Measurements from ENCODE around the gene JARID2. TPM values are rescaled to one million over a fixed set of nuclear protein-coding genes. Genes with fewer than 3 reads are reported as not detected.

The JARID2 gene
- total RNA-seq, 2 experiments from 2014 or later = 19.0 to 19.5 TPM

DNA sequence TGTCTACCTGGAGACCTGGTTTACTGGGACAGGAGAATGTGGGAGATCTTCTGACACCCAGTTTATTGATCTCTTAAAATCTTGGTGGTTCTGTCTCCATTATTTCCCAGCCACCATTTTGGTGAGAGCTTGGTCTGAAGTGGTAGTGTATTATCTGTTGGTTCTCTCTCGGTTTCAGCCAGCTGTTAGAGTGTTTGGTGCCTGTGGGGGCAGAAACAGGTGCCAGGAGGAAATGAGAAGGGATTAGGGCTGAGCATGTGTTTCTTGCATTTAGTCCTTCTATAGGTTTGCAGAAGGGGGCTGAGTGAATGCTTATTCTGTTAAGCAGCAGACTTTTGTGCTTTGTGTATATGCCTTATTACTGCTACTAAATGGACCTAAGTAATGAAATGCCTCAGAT, 9.6 kb downstream of the JARID2 start:
- intact Hi-C loops (cut with micrococcal nuclease; ENCODE audit: unreplicated experiment) = loop anchor here (1.0 to 2.0 kb wide), 2 partner anchors 11 to 185 kb away; no protein-coding TSS in a partner anchor
- Histone ChIP-seq H3K36me3 (ENCODE audit: insufficient read depth, low read length) (peaks cover 5% of the 10 kb centered on the region; the same call in 1 of the 2 replicates), H3K4me3 (ENCODE audit: low read depth, low read length, poor library complexity, severe bottlenecking) (peak overlapping the region; percentile 52), H3K27ac (ENCODE audit: low read depth, low read length, poor library complexity, severe bottlenecking) (peak overlapping the region; percentile 92), H4K20me1 (ENCODE audit: insufficient read depth, low read length) (peaks cover 38% of the 10 kb centered on the region), H3K9me2 (ENCODE audit: insufficient read depth, low read length) (no peaks in the 10 kb centered on the region), H3K79me2 (ENCODE audit: insufficient read depth, low read depth, low read length) (peaks cover 76% of the 10 kb centered on the region; the same call in 1 of the 2 replicates), H3K9me3 (ENCODE audit: low read length) (no peaks in the 10 kb centered on the region), H3K4me2 (ENCODE audit: low read length) (peak overlapping the region; percentile 80), H2AFZ (ENCODE audit: low read length) (no peak overlapping the region), H3K4me1 (ENCODE audit: insufficient read depth, low read length, poor library complexity, severe bottlenecking) (peaks cover 90% of the 10 kb centered on the region)
- TF ChIP-seq, protein P1, sequence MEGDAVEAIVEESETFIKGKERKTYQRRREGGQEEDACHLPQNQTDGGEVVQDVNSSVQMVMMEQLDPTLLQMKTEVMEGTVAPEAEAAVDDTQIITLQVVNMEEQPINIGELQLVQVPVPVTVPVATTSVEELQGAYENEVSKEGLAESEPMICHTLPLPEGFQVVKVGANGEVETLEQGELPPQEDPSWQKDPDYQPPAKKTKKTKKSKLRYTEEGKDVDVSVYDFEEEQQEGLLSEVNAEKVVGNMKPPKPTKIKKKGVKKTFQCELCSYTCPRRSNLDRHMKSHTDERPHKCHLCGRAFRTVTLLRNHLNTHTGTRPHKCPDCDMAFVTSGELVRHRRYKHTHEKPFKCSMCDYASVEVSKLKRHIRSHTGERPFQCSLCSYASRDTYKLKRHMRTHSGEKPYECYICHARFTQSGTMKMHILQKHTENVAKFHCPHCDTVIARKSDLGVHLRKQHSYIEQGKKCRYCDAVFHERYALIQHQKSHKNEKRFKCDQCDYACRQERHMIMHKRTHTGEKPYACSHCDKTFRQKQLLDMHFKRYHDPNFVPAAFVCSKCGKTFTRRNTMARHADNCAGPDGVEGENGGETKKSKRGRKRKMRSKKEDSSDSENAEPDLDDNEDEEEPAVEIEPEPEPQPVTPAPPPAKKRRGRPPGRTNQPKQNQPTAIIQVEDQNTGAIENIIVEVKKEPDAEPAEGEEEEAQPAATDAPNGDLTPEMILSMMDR (conservative IDR thresholded peaks at IDR 0.05; ENCODE audit: low read length) = no peak
- no peak for TF ChIP-seq EZH2phosphoT487 (IDR thresholded peaks at IDR 0.05; ENCODE audit: borderline replicate concordance, low read depth, low read length)
- ChIA-PET CTCF (ENCODE audit: unreplicated experiment) (interaction anchor here (1.2 kb wide), 1 partner anchor 12 kb away, joined by 3 read pairs; no protein-coding TSS in a partner anchor), POLR2A (interaction anchor here (0.7 to 4.5 kb wide), 9 partner anchors 12 to 194 kb away, joined by 3 to 49 read pairs (median 5); no protein-coding TSS in a partner anchor)
- BruUV-seq (replicated peaks) = no TSS peak
- peak; percentile 89 for DNase-seq (ENCODE audit: low spot score)

DNA sequence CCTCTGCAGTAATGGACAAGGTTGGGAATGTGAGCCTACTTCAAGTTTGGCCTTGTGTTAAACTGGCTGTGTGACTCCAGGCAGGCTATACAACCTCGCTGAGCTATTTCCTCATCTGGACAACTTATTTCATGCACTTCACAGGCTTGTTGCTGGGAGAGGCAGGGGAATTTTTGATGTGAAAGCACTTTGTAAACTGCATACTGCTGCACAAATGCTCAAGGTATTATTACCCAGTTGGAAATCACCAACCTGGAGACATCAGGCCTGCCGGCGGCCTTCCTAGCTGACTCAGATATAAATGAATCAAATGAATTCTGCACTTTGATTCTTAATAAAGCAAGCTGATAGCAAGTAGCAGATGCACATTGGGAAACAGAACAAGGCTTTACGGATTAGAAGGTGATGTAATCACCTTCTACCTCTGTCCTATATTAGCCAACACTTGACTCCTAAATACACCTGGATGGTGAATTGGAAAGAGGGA, 10.1 kb downstream of the JARID2 start:
- H4K20me1 ChIP-seq (ENCODE audit: insufficient read depth, low read length) = peaks cover 34% of the 10 kb centered on the region
- POLR2A ChIA-PET = interaction anchor here (0.6 to 4.5 kb wide), 7 partner anchors 8 to 70 kb away, joined by 3 to 49 read pairs (median 5); no protein-coding TSS in a partner anchor
- peaks cover 85% of the 10 kb centered on the region for H3K4me1 ChIP-seq (ENCODE audit: insufficient read depth, low read length, poor library complexity, severe bottlenecking)
- no peak overlapping the region for H2AFZ ChIP-seq (ENCODE audit: low read length)
- no peak for DNase-seq (ENCODE audit: low spot score)
- peaks cover 5% of the 10 kb centered on the region; the same call in 1 of the 2 replicates for H3K36me3 ChIP-seq (ENCODE audit: insufficient read depth, low read length)
- H3K27ac ChIP-seq (ENCODE audit: low read depth, low read length, poor library complexity, severe bottlenecking) = peak overlapping the region; percentile 92
- H3K9me3 ChIP-seq (ENCODE audit: low read length) = no peaks in the 10 kb centered on the region
- no peaks in the 10 kb centered on the region for H3K9me2 ChIP-seq (ENCODE audit: insufficient read depth, low read length)
- peak overlapping the region; percentile 33 for H3K4me3 ChIP-seq (ENCODE audit: low read depth, low read length, poor library complexity, severe bottlenecking)
- TF ChIP-seq, protein P1 (conservative IDR thresholded peaks at IDR 0.05; ENCODE audit: low read length) = no peak
- no peak for TF ChIP-seq EZH2phosphoT487 (IDR thresholded peaks at IDR 0.05; ENCODE audit: borderline replicate concordance, low read depth, low read length)
- intact Hi-C loops (cut with micrococcal nuclease; ENCODE audit: unreplicated experiment) = loop anchor here (1.0 to 2.0 kb wide), 2 partner anchors 10 to 185 kb away; no protein-coding TSS in a partner anchor
- H3K79me2 ChIP-seq (ENCODE audit: insufficient read depth, low read depth, low read length) = peaks cover 76% of the 10 kb centered on the region; the same call in 1 of the 2 replicates
- CTCF ChIA-PET (ENCODE audit: unreplicated experiment) = interaction anchor here (0.6 to 1.2 kb wide), 3 partner anchors 12 to 782 kb away, joined by 3 read pairs; no protein-coding TSS in a partner anchor
- peak overlapping the region; percentile 80 for H3K4me2 ChIP-seq (ENCODE audit: low read length)
- BruUV-seq (replicated peaks) = no TSS peak
